DMS114 treated with DMSO at 0.1 percent for 48 hours (cell line): Measurements from ENCODE around the gene SLC33A1.
"Not testable (repeated sequence)": the region's sequence is repeated elsewhere in the genome, so short reads cannot be mapped to it uniquely, and the experiment has no call there.

Source experiments
- DNase-seq: peaks from one replicate; lab custom pipeline; 2025; ENCODE audit not compliant: unreplicated experiment; lab: John Stamatoyannopoulos, UW

The SLC33A1 gene

DNA sequence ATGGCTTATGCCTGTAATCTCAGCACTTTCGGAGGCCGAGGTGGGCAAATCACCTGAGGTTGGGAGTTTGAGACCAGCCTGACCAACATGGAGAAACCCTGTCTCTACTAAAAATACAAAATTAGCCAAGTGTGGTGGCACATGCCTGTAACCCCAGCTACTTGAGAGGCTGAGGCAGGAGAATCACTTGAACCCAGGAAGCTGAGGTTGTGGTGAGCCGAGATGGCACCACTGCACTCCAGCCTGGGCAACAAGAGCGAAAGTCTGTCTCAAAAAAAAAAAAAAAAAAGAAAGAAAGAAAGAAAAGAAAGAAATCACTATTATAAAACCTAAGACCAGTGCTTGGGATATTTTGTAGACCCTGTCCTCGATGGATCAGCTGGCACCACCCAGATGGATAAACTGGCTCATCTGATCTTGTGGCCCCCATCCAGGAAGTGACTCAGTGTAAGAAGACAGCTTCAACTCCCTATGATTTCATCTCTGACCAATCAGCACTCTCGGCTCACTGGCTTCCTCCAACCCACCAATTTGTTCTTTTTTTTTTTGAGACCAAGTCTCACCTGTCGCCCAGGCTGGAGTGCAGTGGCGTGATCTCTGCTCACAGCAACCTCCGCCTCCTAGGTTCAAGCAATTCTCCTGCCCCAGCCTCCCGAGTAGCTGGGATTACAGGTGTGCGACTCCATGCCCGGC lies 8.2 kb upstream of the SLC33A1 start:
- not testable (repeated sequence) for DNase-seq

DNA sequence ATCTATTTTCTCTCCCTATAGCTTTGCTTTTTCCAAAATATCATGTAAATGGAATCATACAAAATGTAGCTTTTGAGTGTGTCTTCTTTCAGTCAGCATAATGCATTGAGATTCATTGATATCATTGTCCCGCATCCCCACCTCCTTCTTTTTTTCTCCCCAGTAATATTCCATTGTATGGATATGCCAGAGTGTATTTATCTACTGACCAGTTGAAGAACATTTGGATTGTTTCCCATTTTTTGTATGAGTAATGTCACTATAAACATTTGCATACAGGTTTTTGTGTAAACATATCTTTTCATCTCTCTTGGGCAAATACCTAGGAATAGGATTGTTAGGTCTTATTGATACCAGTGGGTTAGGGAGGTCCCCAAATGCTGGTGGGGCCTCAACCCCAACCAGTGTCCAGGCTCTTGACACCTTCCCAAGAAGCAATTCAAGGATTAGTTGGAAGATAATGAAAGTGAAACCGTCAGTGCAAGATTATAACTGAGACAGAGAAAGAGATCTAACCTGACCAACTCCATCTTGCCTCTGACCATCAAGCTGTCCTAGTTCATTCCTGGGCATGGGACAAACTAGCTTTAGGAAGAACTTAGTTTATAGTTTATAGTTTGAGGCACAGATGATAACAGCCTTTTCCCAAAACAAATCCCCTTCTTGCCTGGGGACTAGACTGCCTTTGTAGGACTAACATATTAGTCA lies 7.4 kb upstream of the SLC33A1 start:
- DNase-seq = no peak

DNA sequence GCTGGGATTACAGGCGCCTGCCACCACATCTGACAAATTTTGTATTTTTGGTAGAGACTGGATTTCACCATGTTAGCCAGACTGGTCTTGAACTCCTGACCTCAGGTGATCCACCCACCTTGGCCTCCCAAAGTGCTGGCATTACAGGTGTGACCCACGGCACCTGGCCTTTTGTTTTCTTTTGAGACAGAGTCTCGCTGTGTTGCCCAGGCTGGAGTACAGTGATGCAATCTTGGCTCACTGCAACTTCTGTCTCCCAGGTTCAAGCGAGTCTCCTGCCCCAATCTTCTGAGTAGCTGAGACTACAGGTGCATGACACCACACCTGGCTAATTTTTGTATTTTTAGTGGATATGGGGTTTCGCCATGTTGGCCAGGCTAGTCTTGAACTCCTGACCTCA lies 6.2 kb upstream of the SLC33A1 start:
- not testable (repeated sequence) for DNase-seq

DNA sequence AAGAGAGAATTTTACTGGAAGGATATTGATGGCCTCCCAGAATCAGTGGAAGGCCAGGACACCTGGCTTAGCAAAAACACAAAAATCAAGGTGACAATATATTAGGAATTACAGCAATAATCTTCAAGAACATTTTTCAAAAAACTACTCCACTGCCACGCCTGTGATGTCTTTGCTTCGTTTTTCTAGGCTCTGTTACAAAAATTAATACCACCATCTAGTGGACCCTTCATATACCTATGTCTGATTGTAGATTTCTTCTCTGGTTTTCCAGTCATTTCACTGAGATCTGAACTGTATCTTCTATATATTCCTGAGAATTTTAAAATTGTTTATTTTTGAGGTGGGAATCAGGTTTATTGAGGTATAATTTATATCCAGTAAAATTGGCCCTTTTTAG lies 5.6 kb upstream of the SLC33A1 start:
- DNase-seq = peak; percentile 66

DNA sequence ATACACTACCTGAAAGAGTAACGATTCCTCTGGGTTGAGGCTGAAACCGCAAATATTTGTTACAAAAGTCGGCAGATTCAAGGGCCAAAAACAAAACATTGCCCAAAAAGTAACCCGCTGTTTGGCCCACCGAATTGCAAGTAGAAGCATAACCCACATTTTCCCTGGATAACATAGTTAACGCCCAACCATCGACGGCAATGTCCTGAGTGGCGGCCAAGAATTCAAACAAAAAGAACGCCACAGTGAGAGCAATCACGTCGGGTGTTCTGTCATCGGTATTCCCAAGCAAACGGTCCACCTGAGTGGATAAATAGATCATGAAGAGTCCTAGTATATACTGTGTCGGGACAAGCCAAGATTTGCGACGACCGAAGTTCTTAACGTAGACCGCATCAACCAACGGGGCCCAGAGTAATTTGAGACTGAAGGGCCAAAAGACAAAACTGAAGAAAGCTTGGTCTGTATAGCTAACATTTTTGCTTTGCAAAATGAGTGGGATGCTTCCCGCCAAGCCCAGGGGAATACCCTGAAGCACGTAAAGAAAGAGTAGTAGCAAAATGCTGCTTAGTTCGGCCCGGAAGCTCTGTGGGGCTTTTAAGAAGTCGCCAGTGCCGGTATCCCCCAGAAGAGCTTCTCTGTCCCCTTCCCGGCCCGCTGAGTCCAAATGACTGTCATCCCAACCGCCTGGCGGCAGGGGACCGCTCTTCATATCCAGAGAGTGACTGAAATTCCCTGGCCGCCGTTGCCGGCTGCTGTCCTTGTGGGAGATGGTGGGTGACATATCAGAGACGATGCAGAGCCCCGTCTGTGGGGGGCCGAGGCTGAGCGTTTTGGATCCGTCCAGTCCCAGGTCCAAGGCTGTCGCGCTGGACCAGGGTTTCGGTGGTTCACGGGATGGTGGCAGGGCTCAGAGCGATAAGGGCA lies 750 bp downstream of the SLC33A1 start:
- DNase-seq = no peak

DNA sequence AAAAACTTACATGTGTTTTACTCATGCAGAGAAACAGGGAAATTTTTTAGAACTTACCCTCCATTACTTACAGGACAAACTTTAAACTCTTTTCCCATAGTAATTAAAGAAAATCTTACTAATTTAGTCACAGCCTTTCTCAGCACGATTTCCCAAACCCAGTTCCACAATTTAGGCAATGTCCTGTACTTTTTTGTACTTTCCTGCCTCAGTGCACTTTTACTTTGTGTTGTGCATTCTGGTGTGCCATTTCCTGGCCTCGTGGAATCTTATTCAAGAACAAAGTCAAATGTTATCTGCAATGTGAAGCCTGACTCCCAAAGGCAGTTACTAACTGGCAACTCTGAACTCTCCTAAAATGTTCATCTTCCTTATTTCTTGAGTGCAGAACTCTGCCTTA lies 1.9 kb downstream of the SLC33A1 start:
- DNase-seq = no peak

DNA sequence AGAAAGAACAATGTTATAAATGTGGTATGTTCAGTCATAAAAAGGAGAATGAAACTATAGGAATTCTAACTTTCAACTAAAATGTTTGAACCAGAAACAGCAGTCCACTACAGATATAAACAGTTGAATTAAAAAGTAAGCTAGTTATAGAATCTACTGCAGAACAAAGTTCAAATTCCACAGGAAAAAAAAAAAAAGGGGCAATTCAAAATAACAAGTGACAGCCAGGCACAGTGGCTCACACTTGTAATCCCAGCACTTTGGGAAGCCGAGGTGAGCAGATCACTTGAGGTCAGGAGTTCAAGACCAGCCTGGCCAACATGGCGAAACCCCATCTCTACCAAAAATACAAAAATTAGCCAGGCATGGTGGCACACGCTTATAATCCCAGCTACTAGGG lies 4.8 kb downstream of the SLC33A1 start:
- DNase-seq = not testable (repeated sequence)

DNA sequence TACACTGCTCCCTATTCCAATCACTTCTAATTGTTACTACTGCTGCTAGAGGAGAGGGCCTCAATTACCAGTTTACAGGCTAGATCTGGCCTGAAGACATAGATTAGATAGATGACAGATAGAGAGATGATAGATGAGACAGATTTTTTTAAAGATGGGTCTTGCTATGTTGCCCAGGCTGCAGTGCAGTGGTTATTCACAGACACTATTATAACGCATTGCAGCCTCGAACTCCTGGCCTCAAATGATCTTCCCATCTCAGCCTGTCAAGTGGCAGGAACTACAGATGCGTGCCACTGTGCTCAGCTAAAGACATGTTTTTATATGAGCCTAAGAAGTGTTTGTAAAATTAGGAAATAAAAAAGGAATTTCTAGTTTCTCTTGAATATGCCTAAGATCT lies 6.2 kb downstream of the SLC33A1 start:
- no peak for DNase-seq

DNA sequence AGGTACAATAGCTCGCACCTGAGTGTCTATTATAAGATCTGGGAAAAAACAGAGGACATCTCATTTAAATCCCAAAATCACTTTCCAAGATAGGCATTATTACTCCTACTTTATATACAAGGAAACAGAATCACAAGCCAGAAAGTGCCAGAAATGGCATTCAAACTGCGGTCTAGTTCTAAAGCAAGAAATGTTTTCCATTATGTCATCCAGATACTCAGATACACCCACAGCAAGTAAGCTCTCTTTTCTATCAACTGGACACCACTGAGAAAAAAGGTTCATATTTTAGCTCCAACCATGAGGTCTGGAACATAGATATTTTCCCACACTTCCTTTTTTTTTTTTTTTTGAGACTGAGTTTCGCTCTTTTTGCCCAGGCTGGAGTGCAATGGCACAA lies 8.1 kb downstream of the SLC33A1 start:
- DNase-seq = no peak

DNA sequence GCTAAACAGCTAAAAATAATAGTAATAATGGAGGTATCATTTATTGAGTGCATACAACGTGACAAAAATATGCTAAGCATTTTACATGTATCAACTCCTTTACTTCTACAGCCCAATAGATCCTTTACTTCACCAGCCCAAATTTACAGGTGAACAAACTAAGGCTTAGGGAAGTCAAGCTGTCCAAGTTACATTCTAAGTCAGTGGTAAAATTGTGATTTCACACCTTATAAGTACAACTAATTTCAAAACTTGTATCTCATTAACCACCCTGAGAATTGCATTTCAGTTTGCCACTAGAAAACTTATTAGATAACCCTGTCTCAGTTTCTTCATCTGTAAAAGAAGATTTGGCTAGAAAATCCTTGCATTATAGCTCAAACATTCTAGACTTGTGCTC lies 10.7 kb downstream of the SLC33A1 start:
- no peak for DNase-seq

DNA sequence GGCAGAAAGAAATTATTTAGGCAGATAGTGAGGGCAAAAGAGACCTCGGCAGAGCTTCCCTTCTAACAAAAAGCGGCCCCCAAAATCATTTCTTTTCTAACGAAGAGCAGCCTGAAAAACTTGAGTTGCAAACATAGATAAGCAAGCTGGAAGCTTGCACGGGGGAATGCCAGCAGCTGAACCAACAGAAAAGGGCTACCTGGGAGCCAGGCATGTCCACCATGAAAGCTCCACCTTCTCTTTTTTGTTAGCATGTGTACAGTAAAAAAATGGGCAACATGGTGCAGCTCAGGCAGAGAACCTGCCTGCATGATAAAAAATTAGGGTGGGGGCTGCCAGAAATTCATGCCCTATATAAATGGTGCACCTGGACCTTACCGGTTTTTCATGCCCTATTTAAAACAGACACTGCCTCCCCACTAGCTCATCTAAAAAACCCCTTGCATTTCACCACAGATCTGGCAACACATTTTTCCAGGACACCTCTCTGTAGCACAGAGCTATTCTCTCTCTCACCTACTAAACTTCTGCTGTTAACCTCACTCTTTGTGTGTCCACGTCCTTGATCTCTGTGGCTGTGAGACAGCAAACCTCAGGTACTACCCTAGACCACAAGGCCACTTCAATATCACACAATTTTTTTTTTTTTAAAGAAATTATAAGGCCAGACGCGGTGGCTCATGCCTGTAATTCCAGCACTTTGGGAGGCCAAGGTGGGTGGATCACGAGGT lies 18.7 kb downstream of the SLC33A1 start:
- no peak for DNase-seq

DNA sequence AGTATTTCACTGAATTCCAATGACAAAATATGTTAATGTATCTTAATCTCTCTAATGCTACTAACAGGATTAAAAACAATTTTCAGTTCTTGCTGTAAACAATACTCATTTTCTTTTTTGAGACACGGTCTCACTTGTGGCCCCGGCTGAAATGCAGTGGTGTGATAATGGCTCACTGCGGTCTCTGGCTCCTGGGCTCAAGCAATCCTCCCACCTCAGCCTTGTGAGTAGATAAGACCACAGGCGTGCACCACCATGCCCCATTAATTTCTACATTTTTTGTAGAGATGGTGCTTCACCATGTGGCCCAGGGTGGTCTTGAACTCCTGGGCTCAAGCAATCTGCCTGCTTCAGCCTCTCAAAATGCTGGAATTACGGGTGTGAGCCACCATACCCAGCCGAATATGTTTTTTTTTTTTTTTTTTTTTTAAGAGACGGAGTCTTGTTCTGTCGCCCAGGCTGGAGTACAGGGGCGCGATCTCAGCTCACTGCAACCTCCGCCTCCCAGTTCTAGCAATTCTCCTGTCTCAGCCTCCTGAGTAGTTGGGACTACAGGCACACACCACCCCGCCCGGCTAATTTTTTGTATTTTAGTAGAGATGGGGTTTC lies 25.6 kb downstream of the SLC33A1 start:
- not testable (repeated sequence) for DNase-seq

DNA sequence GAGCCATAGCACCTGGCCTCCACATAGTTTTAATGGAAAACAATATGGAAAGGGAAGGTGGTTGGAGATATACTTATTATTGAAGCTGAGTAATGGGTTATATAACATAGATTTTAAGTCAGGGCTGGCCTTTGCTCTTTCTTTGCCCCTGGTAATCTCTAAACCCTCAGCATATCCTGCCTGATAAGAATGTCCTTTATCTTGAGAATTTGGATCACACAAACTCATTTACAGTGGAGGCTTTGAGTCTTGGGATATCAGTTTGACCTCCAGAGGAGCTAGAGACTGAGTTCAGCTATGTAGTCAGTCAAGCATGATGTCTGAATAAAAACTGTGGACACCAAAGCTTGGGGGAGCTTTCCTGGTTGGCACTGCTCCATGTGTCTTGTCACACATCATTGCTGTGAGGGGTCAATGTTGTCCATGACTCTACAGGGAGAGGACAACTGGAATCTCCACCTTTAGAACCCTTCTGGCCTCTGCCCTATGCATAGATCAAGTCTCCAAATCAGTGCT lies 39.1 kb downstream of the SLC33A1 start:
- DNase-seq = no peak

DNA sequence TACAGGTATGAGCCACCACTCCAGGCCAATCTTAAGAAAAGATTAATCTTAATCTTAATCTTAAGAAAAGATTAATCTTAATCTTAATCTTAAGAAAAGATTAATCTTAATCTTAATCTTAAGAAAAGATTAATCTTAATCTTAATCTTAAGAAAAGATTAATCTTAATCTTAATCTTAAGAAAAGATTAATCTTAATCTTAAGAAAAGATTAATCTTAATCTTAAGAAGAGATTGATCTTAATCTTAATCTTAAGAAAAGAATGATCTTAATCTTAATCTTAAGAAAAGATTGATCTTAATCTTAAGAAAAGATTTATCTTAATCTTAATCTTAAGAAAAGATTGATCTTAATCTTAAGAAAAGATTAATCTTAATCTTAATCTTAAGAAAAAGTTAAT lies 41.0 kb downstream of the SLC33A1 start:
- DNase-seq = not testable (repeated sequence)

DNA sequence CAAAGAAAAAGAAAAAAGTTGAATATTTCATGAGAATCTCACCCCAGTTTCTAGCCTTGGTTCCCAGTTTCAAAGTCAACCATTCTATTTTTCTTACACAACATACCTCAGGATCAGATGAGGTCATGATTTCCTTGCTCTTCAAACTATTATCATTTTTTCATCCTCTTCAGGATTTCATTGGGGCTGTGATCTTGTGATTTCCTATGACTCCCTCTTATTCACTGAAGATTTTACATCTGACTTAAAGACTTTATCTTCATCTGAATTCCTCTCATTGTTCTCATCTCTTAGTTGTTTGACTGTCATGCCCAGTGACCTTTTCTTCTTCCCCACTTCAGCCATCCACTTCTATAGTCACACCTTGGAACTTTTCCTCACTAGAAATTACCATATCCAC lies 45.0 kb downstream of the SLC33A1 start:
- no peak for DNase-seq

DNA sequence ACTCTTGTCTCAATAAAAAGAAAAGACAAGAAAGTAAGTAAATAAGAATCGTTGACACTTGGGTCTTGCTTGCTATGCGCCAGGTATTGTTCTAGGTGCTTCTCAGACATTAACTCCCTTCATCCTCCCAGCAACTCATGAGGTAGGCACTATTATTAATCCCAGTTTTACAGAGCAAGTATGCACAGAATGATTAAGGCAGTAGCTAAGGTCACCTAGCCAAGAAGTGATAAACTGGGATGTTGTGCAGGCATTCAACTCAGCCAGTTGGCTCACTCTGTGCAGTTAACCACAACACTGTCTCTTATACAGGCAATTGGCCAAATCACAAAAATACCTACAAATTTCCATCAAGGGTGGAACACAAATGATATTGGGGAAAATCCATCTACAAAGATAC lies 46.4 kb downstream of the SLC33A1 start:
- no peak for DNase-seq

DNA sequence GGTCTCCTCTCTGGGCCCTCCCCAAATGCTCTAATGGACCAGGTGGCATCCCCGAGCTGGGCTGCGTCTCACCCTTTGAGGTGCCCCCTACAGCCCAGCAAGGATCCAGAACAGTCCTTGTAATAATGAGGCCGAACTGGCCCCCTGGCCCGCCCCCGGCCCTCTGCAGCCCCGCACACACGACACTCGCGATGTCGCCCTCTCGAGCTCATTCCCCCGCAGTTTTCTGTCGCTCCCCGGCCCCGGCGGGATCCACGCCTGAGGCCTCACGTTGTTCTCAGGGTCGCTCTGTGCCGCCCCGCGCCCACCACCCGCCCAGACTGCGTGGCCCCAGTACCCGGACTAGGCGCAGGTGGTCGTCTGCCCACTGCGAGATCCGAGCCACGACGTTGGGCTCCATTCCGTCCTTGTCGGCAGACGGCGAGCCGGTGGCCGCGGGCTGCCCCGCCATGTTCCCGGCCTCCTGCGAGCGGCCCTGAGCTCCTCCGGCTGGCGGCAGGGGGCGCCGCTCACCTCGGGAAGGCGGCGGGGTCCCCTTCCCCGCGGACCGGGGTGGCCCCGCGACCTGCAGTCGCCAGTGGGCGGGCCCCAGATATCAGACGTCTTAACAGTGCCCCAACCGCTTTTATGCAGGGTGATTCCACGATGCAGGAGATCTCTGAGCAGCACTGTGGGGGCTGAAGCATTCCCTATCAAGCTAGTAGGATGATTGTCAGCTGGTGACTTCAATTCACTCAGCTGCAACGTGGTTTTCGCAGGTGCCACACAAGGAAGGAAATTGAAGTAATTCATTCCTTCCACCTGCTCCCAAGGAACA lies 48.2 kb downstream of the SLC33A1 start, which contains the start of gene C3orf33:
Gene C3orf33 (minus strand): TSS at position 477 of the 817 bp plus-strand sequence. CDS start 26 bp downstream, at position 451.
- DNase-seq = peak; percentile 64

DNA sequence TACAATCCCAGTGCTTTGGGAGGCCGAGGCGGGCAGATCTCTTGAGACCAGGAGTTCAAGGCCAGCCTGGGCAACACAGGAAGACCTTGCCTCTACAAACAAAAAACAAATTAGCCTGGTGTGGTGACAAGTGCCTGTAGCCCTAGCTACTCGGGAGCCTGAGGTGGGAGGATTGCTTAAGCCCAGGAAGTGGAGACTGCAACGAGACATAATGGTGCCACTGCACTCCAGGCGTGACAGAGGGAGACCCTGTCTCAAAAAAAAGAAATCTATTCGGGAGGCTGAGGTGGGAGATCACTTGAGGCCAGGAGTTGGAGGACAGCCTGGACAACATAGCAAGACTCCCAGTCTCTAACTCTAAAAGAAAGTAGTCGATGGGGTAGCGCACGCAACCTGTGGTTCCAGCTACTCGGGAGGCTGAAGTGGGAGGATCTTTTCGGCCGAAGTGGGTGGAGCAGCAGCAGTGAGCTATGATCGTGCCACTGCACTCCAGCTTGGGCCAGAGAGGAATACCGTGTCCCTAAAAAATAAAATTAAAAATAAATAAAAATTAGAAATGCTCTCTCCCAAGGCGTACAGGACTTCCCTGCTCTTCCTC lies 48.9 kb downstream of the SLC33A1 start:
- peak; percentile 64 for DNase-seq

DNA sequence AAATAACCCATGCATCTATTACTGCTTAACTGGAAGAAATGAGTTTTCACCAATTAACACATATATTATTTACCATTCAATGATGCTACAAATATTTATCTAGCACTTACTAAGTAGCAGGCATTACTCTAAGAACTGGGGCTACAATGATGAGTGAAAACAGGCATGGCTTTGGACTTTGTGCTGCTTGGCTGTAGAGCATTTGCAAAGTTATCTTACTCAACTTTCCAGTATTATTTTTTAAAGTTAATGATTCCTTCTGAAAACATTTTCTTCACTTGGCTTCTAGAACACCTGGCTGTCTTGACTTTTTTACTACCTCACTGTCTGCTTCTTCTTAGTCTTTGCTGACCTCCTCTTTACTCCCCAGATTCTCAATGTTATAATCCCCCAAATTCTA lies 49.9 kb downstream of the SLC33A1 start:
- DNase-seq = no peak
